ENCODE measurements around the gene TJAP1. TPM values are rescaled to one million over a fixed set of nuclear protein-coding genes. Genes with fewer than 3 reads are reported as not detected.
"Not testable (repeated sequence)": the region's sequence is repeated elsewhere in the genome, so short reads cannot be mapped to it uniquely, and the experiment has no call there.

The TJAP1 gene
- polyA plus RNA-seq, 6 donors from 2014 or later: 6.9 to 16.7 (median 9.2) TPM

DNA sequence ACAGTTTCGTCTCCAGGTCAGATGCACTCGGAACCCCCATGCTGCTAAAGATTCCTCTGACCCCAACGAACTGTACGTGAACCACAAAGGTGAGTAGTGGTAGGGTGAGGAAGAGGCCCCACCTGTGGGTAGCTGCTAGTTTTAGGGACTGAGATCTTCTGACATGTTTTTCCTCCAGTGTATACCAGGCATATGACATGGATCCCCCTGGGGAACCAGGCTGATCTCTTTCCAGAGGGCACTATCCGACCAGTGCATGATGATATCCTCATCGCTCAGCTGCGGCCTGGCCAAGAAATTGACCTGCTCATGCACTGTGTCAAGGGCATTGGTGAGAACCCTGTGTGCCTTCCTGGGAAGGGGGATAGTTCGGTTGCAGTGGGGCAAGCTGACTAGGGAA lies 42.7 kb downstream of the TJAP1 start:
- ATAC-seq (ENCODE audit: low read depth in 2 of 2): no peak
- DNase-seq: no peak
- peaks cover 5 to 12% of the 10 kb centered on the region in 2 donors for H3K36me3 Mint-ChIP-seq
- no peaks in the 10 kb centered on the region for H3K27me3 Mint-ChIP-seq
- H3K4me1 Mint-ChIP-seq: peaks cover 13% of the 10 kb centered on the region in 3 donors
- H3K27ac Mint-ChIP-seq: peak overlapping the region in 1 of 6 donors; percentile 15
- peak overlapping the region in 1 of 8 donors; percentile 20 for H3K4me3 Mint-ChIP-seq
- H3K9me3 Mint-ChIP-seq: no peaks in the 10 kb centered on the region

GRCh38 chr6:43521836-43522235 lies 44.5 kb downstream of the TJAP1 start:
- Mint-ChIP-seq H3K27ac (no peak overlapping the region), H3K27me3 (no peaks in the 10 kb centered on the region), H3K4me1 (peaks cover 0 to 5% (median 0%) of the 10 kb centered on the region in 3 donors), H3K36me3 (peaks cover 15 to 17% of the 10 kb centered on the region in 2 donors), H3K9me3 (no peaks in the 10 kb centered on the region), H3K4me3 (peak overlapping the region in 1 of 8 donors; percentile 53)
- DNase-seq (no peak), ATAC-seq (ENCODE audit: low read depth in 2 of 2) (no peak)

DNA sequence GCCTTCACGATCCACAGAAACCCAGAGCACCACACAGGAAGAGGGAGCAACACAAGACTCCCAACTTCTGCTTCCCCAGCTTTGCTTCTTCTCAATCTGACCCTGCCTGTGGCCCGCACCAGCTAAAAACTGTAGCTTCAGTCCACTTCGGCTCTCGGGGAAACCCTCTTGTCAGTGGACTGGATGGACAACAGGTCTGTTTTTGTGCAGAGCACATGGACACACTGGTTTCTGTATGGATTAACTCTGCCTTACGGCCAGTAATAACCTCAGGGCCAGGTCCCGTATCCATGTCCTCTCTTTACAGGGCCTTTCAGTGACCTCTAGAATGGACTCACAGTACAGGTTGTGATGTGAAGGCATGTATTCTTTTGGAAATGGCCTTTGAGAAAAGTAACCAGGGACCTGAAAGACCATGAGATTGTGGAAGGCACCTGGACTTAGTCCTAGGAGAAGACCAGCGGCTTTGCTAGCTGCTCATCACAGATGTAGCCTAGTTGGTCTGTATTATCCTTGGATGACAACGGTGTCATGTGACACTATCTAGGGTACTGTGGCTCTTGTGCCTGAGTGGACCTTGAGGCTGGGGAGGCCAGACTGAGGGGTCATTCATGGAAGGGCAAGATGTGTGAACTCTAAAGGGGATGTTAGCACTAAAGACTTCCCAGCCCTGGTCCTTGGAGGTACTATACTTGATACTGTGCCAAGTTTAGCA lies 45.3 kb downstream of the TJAP1 start:
- Mint-ChIP-seq H3K27me3 (no peaks in the 10 kb centered on the region), H3K4me1 (peaks cover 0 to 5% (median 0%) of the 10 kb centered on the region in 3 donors), H3K9me3 (no peaks in the 10 kb centered on the region), H3K36me3 (peaks cover 15 to 17% of the 10 kb centered on the region in 2 donors), H3K4me3 (peak overlapping the region in 2 of 8 donors; percentile 53 to 64), H3K27ac (peak overlapping the region in 3 of 6 donors; percentile 24 to 44 (median 32))
- ATAC-seq (ENCODE audit: low read depth in 2 of 2): no peak
- DNase-seq: no peak

GRCh38 chr6:43523284-43523683 lies 45.9 kb downstream of the TJAP1 start:
- Mint-ChIP-seq H3K9me3 (no peaks in the 10 kb centered on the region), H3K4me1 (peaks cover 0 to 5% (median 0%) of the 10 kb centered on the region in 3 donors), H3K36me3 (peaks cover 15 to 17% of the 10 kb centered on the region in 2 donors), H3K4me3 (no peak overlapping the region), H3K27me3 (no peaks in the 10 kb centered on the region), H3K27ac (no peak overlapping the region)
- ATAC-seq (ENCODE audit: low read depth in 2 of 2): no peak
- no peak for DNase-seq

- H3K4me1 Mint-ChIP-seq: peaks cover 0 to 5% (median 0%) of the 10 kb centered on the region in 3 donors
- ATAC-seq (ENCODE audit: low read depth in 2 of 2): no peak
- H3K9me3 Mint-ChIP-seq: no peaks in the 10 kb centered on the region
- no peaks in the 10 kb centered on the region for H3K27me3 Mint-ChIP-seq
- peaks cover 15 to 17% of the 10 kb centered on the region in 2 donors for H3K36me3 Mint-ChIP-seq
- peak overlapping the region in 1 of 8 donors; percentile 47 for H3K4me3 Mint-ChIP-seq
- no peak overlapping the region for H3K27ac Mint-ChIP-seq
- DNase-seq: no peak
Measured at GRCh38 chr6:43524483-43524961, 47.2 kb downstream of the TJAP1 start.

GRCh38 chr6:43532201-43532600 lies 54.8 kb downstream of the TJAP1 start:
- DNase-seq (no peak), ATAC-seq (ENCODE audit: low read depth in 2 of 2) (no peak)
- Mint-ChIP-seq H3K9me3 (no peaks in the 10 kb centered on the region), H3K4me1 (peaks cover 0 to 4% (median 0%) of the 10 kb centered on the region in 3 donors), H3K27me3 (no peaks in the 10 kb centered on the region), H3K36me3 (peaks cover 2 to 12% of the 10 kb centered on the region in 2 donors), H3K27ac (no peak overlapping the region), H3K4me3 (no peak overlapping the region)

GRCh38 chr6:43538986-43539385 lies 61.6 kb downstream of the TJAP1 start:
- not testable (repeated sequence) for H3K4me3 Mint-ChIP-seq; H3K27ac Mint-ChIP-seq; DNase-seq; H3K4me1 Mint-ChIP-seq; H3K27me3 Mint-ChIP-seq; H3K9me3 Mint-ChIP-seq; ATAC-seq (ENCODE audit: low read depth in 2 of 2)
- H3K36me3 Mint-ChIP-seq: peaks cover 11 to 15% of the 10 kb centered on the region in 2 donors

- H3K4me3 Mint-ChIP-seq, H3K9me3 Mint-ChIP-seq, H3K4me1 Mint-ChIP-seq: not testable (repeated sequence)
Measured at GRCh38 chr6:43539409-43539808, 62.0 kb downstream of the TJAP1 start.

DNA sequence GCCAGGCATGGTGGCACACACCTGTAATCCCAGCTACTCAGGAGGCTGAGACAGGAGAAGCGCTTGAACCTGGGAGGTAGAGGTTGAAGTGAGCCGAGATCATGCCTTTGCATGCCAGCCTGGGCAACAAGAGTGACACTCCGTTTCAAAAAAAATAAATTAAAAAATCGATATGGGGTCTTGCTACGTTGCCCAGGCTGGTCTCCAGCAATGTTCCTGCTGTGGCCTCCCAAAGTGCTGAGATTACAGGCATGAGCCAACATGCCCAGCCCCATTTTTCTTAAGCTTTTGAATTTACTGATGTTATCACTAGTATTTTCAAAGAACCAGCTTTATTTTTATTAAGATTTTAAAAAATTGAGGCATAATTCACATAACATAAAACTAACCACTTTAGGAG lies 63.1 kb downstream of the TJAP1 start:
- DNase-seq (no peak), ATAC-seq (ENCODE audit: low read depth in 2 of 2) (no peak)
- Mint-ChIP-seq H3K9me3 (no peaks in the 10 kb centered on the region), H3K36me3 (peaks cover 11 to 15% of the 10 kb centered on the region in 2 donors), H3K27me3 (no peaks in the 10 kb centered on the region), H3K27ac (no peak overlapping the region), H3K4me3 (no peak overlapping the region), H3K4me1 (peaks cover 0 to 3% (median 0%) of the 10 kb centered on the region in 3 donors)

More at GRCh38 chr6:43539409-43539808, 62.0 kb downstream of the TJAP1 start:
- not testable (repeated sequence) for H3K27ac Mint-ChIP-seq; DNase-seq; H3K27me3 Mint-ChIP-seq; ATAC-seq (ENCODE audit: low read depth in 2 of 2)
- peaks cover 11 to 15% of the 10 kb centered on the region in 2 donors for H3K36me3 Mint-ChIP-seq

DNA sequence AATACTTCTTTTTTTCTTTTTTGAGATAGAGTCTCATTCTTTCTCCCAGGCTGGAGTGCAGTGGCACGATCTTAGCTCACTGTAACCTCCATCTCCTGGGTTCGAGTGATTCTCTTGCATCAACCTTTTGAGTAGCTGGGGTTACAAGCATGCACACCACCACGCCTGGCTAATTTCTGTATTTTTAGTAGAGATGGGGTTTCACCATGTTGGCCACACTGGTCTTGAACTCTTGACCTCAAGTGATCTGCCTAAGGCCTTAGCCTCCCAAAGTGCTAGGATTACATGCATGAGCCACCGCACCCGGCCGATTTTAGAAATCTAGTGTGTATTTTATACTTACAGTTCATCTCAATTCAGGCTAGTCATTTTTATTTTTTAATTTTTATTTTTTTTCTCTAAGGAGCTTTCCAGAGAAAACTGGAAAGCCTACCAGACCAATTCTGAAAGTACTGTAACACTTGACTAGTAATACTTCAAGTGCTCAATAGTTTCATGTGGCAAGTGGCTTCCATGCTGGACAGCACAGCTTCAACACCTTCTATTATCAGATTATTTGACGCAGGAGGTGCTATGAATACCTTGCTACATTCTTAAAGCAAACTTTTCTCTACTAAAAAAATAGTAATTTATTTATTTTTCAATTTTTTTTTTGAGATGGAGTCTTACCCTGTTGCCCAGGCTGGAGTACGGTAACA lies 64.6 kb downstream of the TJAP1 start:
- H3K4me1 Mint-ChIP-seq: peaks cover 0 to 3% (median 0%) of the 10 kb centered on the region in 3 donors
- peak overlapping the region in 2 of 6 donors; percentile 61 to 74 for H3K27ac Mint-ChIP-seq
- H3K36me3 Mint-ChIP-seq: peaks cover 15 to 18% of the 10 kb centered on the region in 2 donors
- DNase-seq (no peak), ATAC-seq (ENCODE audit: low read depth in 2 of 2) (no peak)
- no peaks in the 10 kb centered on the region for H3K9me3 Mint-ChIP-seq
- H3K4me3 Mint-ChIP-seq: no peak overlapping the region
- H3K27me3 Mint-ChIP-seq: no peaks in the 10 kb centered on the region

DNA sequence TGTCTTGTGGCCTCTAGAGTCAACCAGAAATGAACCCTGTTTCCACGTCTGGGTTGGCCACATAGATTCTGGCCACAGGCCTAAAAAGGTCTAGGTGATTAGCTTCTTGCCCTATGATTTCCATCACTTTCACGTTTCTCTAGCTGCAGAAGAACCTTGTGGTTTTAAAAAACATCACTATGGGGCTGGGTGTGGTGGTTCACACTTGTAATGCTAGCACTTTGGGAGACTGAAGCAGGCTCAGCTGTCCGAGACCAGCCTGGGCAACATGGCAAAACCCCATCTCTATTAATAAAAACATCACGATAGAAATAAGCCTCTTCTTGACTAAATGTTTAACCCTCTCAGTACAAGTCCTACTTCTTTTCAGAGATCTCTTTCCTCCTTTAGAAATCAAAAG lies 67.1 kb downstream of the TJAP1 start:
- ATAC-seq (ENCODE audit: low read depth in 2 of 2): peak in 1 of 2 donors; percentile 61
- no peak overlapping the region for H3K4me3 Mint-ChIP-seq
- H3K4me1 Mint-ChIP-seq: peaks cover 0 to 3% (median 0%) of the 10 kb centered on the region in 3 donors
- H3K27ac Mint-ChIP-seq: no peak overlapping the region
- H3K9me3 Mint-ChIP-seq: no peaks in the 10 kb centered on the region
- no peaks in the 10 kb centered on the region for H3K27me3 Mint-ChIP-seq
- DNase-seq: no peak
- peaks cover 8 to 17% of the 10 kb centered on the region in 2 donors for H3K36me3 Mint-ChIP-seq

DNA sequence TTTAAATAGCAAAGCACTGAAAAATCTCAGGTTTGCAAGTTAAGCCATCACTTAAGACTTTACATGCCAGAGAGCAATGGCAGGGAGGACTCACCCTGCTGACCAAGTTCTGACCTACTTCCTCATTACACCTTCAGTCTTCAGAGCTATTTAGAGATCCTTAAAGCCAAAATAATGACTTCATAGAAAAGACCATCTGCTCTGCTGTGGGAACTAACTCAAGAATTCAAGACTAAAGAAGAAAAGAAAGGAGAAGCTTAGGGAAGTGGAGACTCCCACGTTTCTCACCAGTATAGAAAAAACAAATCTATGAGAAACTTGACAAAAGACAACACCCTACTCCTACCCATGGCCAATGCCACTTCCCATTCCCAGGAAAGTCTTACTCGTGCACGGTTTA lies 69.9 kb downstream of the TJAP1 start:
- no peak for DNase-seq
- H3K9me3 Mint-ChIP-seq: no peaks in the 10 kb centered on the region
- H3K4me3 Mint-ChIP-seq: no peak overlapping the region
- H3K27me3 Mint-ChIP-seq: no peaks in the 10 kb centered on the region
- H3K27ac Mint-ChIP-seq: peak overlapping the region in 2 of 6 donors; percentile 64 to 69
- H3K4me1 Mint-ChIP-seq: no peaks in the 10 kb centered on the region
- peak; percentile 25 to 50 for ATAC-seq (ENCODE audit: low read depth in 2 of 2)
- peaks cover 21 to 25% of the 10 kb centered on the region in 2 donors for H3K36me3 Mint-ChIP-seq
